B cell (primary cell): Measurements from ENCODE around the gene ZNG1B. TPM values are rescaled to one million over a fixed set of nuclear protein-coding genes. Genes with fewer than 3 reads are reported as not detected.
"Not testable (repeated sequence)": the region's sequence is repeated elsewhere in the genome, so short reads cannot be mapped to it uniquely, and the experiment has no call there.

Source experiments
- ATAC-seq: fragments of 200-7000 bp; cut with Tn5 transposase; one replicate; pipeline ENCODE4 v1.10.0; 2021; ENCODE audit warnings: low read depth, mild to moderate bottlenecking, moderate number of reproducible peaks, moderate library complexity
- CTCF ChIA-PET: fragments of 350-600 bp; sonication (Branson Sonifier 250); formaldehyde crosslinking; loops from one replicate; lab custom pipeline; 2021; ENCODE audit warnings: antibody characterized with exemption, inconsistent platforms; lab: Charles Lee
- POLR2A ChIA-PET: fragments of 350-600 bp; sonication (Branson Sonifier 250); formaldehyde crosslinking; loops from one replicate; lab custom pipeline; 2021; ENCODE audit warnings: antibody characterized with exemption; lab: Charles Lee
- DNase-seq: peaks from one replicate; pipeline ENCODE4 v3.0.0; 2013
- H2AFZ ChIP-seq: 2 replicates; pipeline ENCODE4 v1.6.1; 2012; ENCODE audit warnings: mild to moderate bottlenecking, low read depth, low read length; ENCODE audit not compliant: insufficient read depth, poor library complexity, severe bottlenecking
- H3K27ac ChIP-seq, 2 donors: 1 replicate in 1 of 2; 2 replicates in 1 of 2; pipeline ENCODE4 v1.5.1; 2012 to 2013; ENCODE audit warnings: low read length in 2 of 2, mild to moderate bottlenecking in 2 of 2, moderate library complexity in 1 of 2
- H3K27me3 ChIP-seq, 4 experiments: fragments of 200-600 bp in 1 of 4; sonication (generic) in 1 of 4; replicated peaks in 1 of 4; 1 replicate in 2 of 4; 2 replicates in 2 of 4; pipeline versions ENCODE4 v1.6.1 to v1.7.0; 2013 to 2016; ENCODE audit warnings: low read length in 3 of 4, mild to moderate bottlenecking in 2 of 4, mixed read lengths in 1 of 4, moderate library complexity in 1 of 4; ENCODE audit not compliant: insufficient read depth in 4 of 4, control insufficient read depth in 3 of 4; ENCODE audit errors: control extremely low read depth in 1 of 4
- H3K36me3 ChIP-seq, 2 experiments: replicated peaks in 1 of 2; 1 replicate in 1 of 2; 2 replicates in 1 of 2; pipeline versions ENCODE4 v1.6.1 to v1.7.1; 2013; ENCODE audit warnings: low read length in 1 of 2; ENCODE audit not compliant: insufficient read depth in 2 of 2, control insufficient read depth in 1 of 2; ENCODE audit errors: control extremely low read depth in 1 of 2, extremely low read depth in 1 of 2
- H3K4me1 ChIP-seq, 2 donors: fragments of 200-600 bp in 1 of 2; sonication (generic) in 1 of 2; 1 replicate in 1 of 2; 2 replicates in 1 of 2; pipeline versions ENCODE4 v1.5.1 to v1.6.1; 2013 to 2017; ENCODE audit warnings: low read length in 2 of 2; ENCODE audit not compliant: control insufficient read depth in 2 of 2, insufficient read depth in 2 of 2
- H3K4me2 ChIP-seq: replicated peaks from 2 replicates; pipeline ENCODE3; 2012; ENCODE audit warnings: mild to moderate bottlenecking, low read depth, low read length; ENCODE audit not compliant: poor library complexity, severe bottlenecking
- H3K4me3 ChIP-seq, 5 experiments: fragments of 200-600 bp in 1 of 5; sonication (generic) in 1 of 5; 1 replicate in 3 of 5; 2 replicates in 2 of 5; pipeline versions ENCODE4 v1.5.1 to v1.7.0; 2011 to 2016; ENCODE audit warnings: low read length in 4 of 5, mild to moderate bottlenecking in 4 of 5, low read depth in 2 of 5, control low read depth in 1 of 5, moderate library complexity in 1 of 5; ENCODE audit not compliant: insufficient read depth in 1 of 5; ENCODE audit errors: control extremely low read depth in 1 of 5, extremely low read depth in 1 of 5
- H3K79me2 ChIP-seq: fragments of 200-600 bp; sonication (generic); one replicate; pipeline ENCODE4 v1.6.0; 2016; ENCODE audit warnings: low read length; ENCODE audit not compliant: control insufficient read depth, insufficient read depth
- H3K9ac ChIP-seq: fragments of 200-600 bp; sonication (generic); 2 replicates; pipeline ENCODE4 v1.6.1; 2017; ENCODE audit warnings: mild to moderate bottlenecking, low read length, moderate library complexity
- H3K9me3 ChIP-seq, 3 donors: one replicate each; pipeline versions ENCODE4 v1.6.1 to v1.7.1; 2013; ENCODE audit warnings: low read length in 2 of 3; ENCODE audit not compliant: control insufficient read depth in 2 of 3, insufficient read depth in 1 of 3; ENCODE audit errors: control extremely low read depth in 1 of 3
- H4K20me1 ChIP-seq: 2 replicates; pipeline ENCODE4 v1.6.0; 2012; ENCODE audit warnings: mild to moderate bottlenecking, low read length; ENCODE audit not compliant: insufficient read depth, control insufficient read depth, poor library complexity, severe bottlenecking
- H3K27ac Mint-ChIP-seq: one replicate; pipeline ENCODE4 v1.8.0; 2021; ENCODE audit warnings: mixed read lengths
- H3K27me3 Mint-ChIP-seq: one replicate; pipeline ENCODE4 v1.8.0; 2021; ENCODE audit warnings: mixed read lengths
- H3K4me1 Mint-ChIP-seq: one replicate; pipeline ENCODE4 v1.8.0; 2021; ENCODE audit warnings: mixed read lengths
- H3K4me3 Mint-ChIP-seq: one replicate; pipeline ENCODE4 v1.8.0; 2021; ENCODE audit warnings: mixed read lengths
- H3K9me3 Mint-ChIP-seq: one replicate; pipeline ENCODE4 v1.8.0; 2022; ENCODE audit warnings: mixed read lengths; ENCODE audit not compliant: insufficient read depth
- EZH2 ChIP-seq: IDR thresholded peaks from 2 replicates; pipeline ENCODE4 v1.6.1; 2012; ENCODE audit warnings: borderline replicate concordance, low read depth, mild to moderate bottlenecking, moderate library complexity, low read length; ENCODE audit not compliant: insufficient read depth, poor library complexity, severe bottlenecking
- WGBS: methylation state at CpG from one replicate; pipeline ENCODE4 v1.1.5; 2013; ENCODE audit warnings: missing lambda C conversion rate; ENCODE audit not compliant: insufficient coverage; 5-methylcytosine and 5-hydroxymethylcytosine counted together
- intact Hi-C: fragments of 100-400 bp; cut with micrococcal nuclease; formaldehyde crosslinking; loops from one replicate; pipeline ENCODE4 v1.10.0; 2022
- polyA plus RNA-seq: library from polyadenylated mRNA; depleted of rRNA; stranded (reverse); fragments of >200 nt; gene quantifications from 2 replicates; pipeline ENCODE4 v1.2.3, GENCODE V29; 2012
- total RNA-seq, 2 donors: library from RNA; stranded (reverse); fragments of 120-200 nt in 1 of 2; gene quantifications; 1 replicate in 1 of 2; 2 replicates in 1 of 2; pipeline versions ENCODE4 v1.2.3 to v1.2.4, GENCODE V29; 2013 to 2022

Gene ZNG1B
- total and polyA plus RNA-seq, 2 donors (not counting 1 experiment from before 2014, with no cell fraction given): 24.5 to 46.8 TPM

DNA sequence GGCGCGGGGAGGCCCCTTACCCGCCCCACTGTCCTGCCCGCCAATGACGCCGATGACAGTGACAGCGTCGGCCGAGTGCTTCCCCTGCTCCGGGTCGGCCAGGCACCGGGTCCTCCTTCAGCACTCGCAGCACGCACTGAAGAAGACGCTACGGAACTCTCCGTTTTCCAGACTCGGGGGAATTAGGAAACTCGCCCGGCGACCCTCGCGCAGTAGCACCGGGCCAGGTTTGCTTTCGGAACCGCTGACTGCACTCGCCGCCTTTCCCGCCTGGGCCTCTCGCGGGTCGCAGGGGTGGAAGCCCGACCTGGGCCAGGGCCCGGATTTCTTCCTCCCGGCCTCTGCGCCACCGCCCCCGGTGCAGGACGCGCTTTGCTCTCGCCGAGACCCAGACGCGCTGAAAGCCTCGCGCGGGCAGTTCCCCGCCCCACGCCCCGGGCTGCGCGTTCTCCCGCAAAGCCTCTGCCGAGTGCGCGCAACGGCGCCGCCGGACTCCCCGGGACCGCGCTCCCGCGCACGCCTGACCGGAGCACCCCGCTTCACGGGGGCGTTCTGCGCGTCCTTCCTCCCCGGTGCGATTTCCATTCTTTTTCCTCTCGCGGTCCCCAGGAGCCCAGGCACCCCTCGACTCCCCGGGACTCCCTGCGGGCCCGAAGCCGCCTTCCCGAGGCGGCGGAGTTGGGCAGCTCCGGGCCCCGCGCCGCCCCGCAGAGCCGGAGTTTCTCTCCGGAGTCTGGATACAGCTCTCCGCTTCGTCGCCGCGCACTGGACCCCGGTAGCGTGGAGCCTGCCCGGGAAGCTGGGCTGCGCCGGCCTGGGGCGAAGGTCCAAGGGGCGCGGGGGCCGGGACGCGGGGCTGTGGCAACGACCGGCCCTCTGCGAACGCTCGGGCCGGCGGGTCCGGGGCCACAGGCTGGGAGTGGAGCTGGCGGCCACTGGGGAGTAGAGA lies 65.9 kb downstream of the ZNG1B start:
- peaks cover 0 to 41% (median 8%) of the 10 kb centered on the region in 4 experiments for H3K27me3 ChIP-seq
- H3K9me3 ChIP-seq, POLR2A ChIA-PET, H3K9me3 Mint-ChIP-seq, H3K27ac Mint-ChIP-seq, H3K27me3 Mint-ChIP-seq, H3K27ac ChIP-seq, H3K4me3 Mint-ChIP-seq, H4K20me1 ChIP-seq, H3K4me1 Mint-ChIP-seq, H3K79me2 ChIP-seq, intact Hi-C loops, H3K36me3 ChIP-seq, CTCF ChIA-PET: not testable (repeated sequence)
- ATAC-seq (peak; percentile 54), DNase-seq (peak; percentile 78)
- H3K4me2 ChIP-seq: peak overlapping the region; percentile 66
- peaks cover 14 to 27% of the 10 kb centered on the region in 2 donors for H3K4me1 ChIP-seq
- WGBS: 2% methylated on average over 90 of the region's 116 CpGs
- TF ChIP-seq EZH2: peak; percentile 91
- peak overlapping the region in 4 of 5 experiments; percentile 34 to 53 (median 49) for H3K4me3 ChIP-seq
- peak overlapping the region; percentile 53 for H3K9ac ChIP-seq
- peak overlapping the region; percentile 68 for H2AFZ ChIP-seq

DNA sequence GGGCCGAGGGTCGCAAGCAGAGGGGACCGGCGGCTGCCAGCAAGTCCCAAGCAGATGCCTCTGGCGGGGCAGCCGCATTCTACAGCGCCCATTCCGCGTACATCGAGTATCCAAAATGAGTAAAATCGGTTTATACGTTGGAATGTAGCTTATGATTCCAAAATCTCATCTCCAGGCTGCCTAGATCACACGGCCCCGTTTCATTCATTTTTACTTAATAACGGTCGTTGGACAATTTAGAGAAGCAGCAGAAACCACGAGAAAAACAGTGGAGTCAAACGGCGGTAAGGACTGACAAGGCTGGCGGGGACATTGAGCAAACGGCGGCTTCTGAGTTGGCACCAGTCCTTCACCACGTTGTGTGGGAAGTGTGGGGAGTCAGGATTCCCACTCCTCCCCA lies 66.6 kb downstream of the ZNG1B start:
- intact Hi-C loops, H3K27me3 Mint-ChIP-seq, H3K79me2 ChIP-seq, H3K36me3 ChIP-seq, POLR2A ChIA-PET, H3K9me3 Mint-ChIP-seq, H3K4me2 ChIP-seq, H3K4me3 ChIP-seq, H3K4me3 Mint-ChIP-seq, H3K9ac ChIP-seq, H2AFZ ChIP-seq, ATAC-seq, H4K20me1 ChIP-seq, H3K27ac ChIP-seq, H3K4me1 Mint-ChIP-seq, CTCF ChIA-PET, H3K27ac Mint-ChIP-seq, H3K9me3 ChIP-seq: not testable (repeated sequence)
- peaks cover 0 to 39% (median 8%) of the 10 kb centered on the region in 4 experiments for H3K27me3 ChIP-seq
- 11% methylated on average over 5 of the region's 23 CpGs for WGBS
- DNase-seq: peak; percentile 59
- peaks cover 14 to 26% of the 10 kb centered on the region in 2 donors for H3K4me1 ChIP-seq

DNA sequence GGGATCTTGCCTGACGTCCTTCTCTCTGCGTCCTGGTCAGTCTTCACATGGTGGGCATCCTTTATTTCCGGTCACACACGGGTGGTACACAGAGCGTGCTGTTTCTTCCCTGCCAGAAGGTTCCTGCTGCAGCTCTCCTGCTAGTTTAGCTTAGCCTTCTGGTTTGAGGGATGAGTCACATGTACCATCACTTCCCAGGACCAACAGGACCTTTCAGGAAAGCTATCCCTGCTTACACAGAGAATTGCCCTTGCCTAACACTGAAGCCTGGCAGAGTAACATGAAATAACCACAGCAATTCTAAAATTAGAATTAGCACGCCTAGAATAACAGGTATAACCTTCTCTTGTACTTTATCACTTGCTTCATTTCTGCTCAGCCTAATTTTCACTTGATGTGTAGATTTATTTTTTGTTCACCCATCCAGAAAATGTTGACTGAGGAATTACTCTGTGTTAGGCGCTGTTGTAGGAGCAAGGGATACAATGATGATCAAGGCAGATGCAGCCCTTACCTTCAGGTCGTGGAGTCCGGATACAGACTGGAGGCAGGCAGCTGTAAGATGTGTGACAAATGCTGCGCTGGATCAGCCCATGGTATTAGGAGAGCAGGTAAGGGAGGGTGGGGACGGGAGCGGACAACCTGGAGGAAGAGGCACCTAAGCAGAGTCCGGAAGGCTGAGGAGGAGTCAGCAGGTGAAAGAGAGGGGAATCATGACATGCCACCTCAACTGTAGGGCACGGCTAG lies 70.1 kb downstream of the ZNG1B start:
- H3K9me3 Mint-ChIP-seq, H3K9ac ChIP-seq, POLR2A ChIA-PET, H3K4me2 ChIP-seq, CTCF ChIA-PET, H3K4me3 Mint-ChIP-seq, H3K4me1 Mint-ChIP-seq, H3K9me3 ChIP-seq, H3K79me2 ChIP-seq, H3K4me3 ChIP-seq, H3K27ac ChIP-seq, H3K36me3 ChIP-seq, H4K20me1 ChIP-seq, ATAC-seq, H2AFZ ChIP-seq, intact Hi-C loops, H3K27ac Mint-ChIP-seq: not testable (repeated sequence)
- peak; percentile 4 for DNase-seq
- Histone ChIP-seq H3K4me1 (peaks cover 8 to 11% of the 10 kb centered on the region in 2 donors), H3K27me3 (peaks cover 0 to 20% (median 5%) of the 10 kb centered on the region in 4 experiments)
- 9% methylated on average over 6 of the region's 14 CpGs for WGBS
- H3K27me3 Mint-ChIP-seq: peaks cover 12% of the 10 kb centered on the region
